Astrocyte of the cerebellum (primary cell): ENCODE measurements around the gene C1orf21.

Source experiments
- DNase-seq: peaks from one replicate; pipeline ENCODE4 v3.0.0-alpha.2; 2011; ENCODE audit warnings: low read depth
- H3K4me3 ChIP-seq: 2 replicates; pipeline ENCODE4 v1.5.1; 2011; ENCODE audit warnings: mild to moderate bottlenecking, low read depth, low read length, moderate library complexity
- CTCF ChIP-seq: IDR thresholded peaks from 2 replicates; pipeline ENCODE4 v1.5.1; 2012; ENCODE audit warnings: low read length, low read depth, moderate library complexity, mild to moderate bottlenecking; ENCODE audit errors: missing control alignments
- in situ Hi-C: cut with HindIII; loops from 2 replicates; pipeline ENCODE4 v1.10.0; 2017; ENCODE audit warnings: low sequenced_read_pairs

C1orf21 gene

DNA sequence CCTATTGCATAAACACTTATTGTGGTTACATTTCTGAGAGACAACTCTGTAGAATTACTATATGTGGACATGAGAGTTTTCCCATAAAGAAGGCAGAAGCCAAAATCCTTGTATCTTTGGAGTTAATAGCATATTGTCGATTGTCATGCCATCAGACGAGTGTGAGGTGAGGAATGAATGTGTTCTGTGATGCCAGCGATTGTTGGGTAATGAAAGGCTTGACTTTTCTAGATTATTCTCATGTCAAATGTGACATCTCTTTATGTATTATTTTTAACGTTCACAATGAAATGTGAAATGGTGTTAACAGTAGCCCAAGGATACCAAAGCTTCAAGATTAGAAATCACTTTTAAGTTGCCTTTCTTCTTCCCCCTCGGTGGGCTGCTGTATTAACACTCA, 84.9 kb downstream of the C1orf21 start:
- DNase-seq: no peak
- no peak for TF ChIP-seq CTCF
- no peak overlapping the region for H3K4me3 ChIP-seq
- in situ Hi-C loops: no loop called here

GRCh38 chr1:184472136-184472535, 85.3 kb downstream of the C1orf21 start:
- no peak for TF ChIP-seq CTCF
- in situ Hi-C loops: no loop called here
- no peak overlapping the region for H3K4me3 ChIP-seq
- DNase-seq: no peak

DNA sequence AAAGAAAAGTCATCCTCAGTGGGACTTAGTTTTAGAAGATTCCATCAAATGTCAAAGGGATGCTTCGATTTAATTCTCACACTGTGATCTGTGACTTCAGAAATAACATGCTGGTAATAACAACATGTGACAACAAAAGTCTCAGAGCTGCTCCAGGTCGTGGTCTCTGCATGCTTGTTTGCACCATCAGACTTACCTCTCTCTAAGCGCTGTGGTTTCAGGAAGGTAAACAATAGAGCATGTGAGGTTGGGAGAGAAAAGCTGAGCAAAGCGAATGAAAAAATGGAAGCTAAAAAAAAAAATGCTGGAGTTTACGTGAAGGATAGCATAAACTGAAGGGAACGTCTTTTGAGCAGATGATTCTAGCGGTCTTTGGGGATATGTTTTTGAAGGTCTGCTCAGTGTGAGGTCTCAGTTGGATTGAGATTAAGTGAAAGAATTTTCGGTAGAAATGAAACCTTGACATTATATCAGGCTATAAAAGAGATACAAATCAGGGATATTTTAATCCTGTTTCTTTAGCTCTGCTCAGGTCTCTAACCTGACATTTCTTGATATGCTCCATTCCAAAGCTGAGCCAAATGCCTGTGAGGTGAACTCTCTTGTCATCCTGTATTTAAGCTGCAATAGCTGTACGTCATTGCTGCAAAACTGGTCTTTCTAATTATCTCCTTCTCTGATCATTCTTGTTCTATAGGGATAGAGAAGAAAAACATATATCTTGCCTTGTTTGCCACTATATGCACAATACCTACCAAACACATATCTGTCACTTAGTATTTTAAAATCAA, 86.5 kb downstream of the C1orf21 start:
- in situ Hi-C loops: no loop called here

DNA sequence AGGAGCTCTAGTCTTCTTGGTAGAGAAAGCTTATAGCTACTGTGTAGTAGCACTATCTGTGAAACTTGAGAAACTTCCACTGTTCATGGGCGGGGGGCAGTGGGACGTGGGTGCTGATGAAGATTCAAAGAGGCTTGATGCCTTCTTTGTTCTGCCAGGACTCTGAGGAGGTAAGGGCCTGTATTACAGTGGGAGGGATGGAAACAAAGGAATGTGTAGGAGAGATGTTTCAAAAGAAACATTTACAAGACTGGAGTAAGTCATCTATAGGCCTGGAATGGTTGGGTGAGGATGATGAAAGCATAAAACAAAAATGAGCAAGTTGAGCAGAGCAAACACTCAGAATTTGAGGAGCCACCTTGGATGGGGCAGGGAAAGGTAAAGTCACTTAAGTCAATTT, 89.4 kb downstream of the C1orf21 start:
- no peak overlapping the region for H3K4me3 ChIP-seq
- no peak for TF ChIP-seq CTCF
- in situ Hi-C loops: no loop called here
- DNase-seq: no peak

More for the DNA sequence above, 86.5 kb downstream of the C1orf21 start:
- no peak for DNase-seq
- no peak for TF ChIP-seq CTCF
- H3K4me3 ChIP-seq: no peak overlapping the region

- H3K4me3 ChIP-seq: no peak overlapping the region
- in situ Hi-C loops: no loop called here
- TF ChIP-seq CTCF: no peak
- no peak for DNase-seq
These were observed 92.8 kb downstream of the C1orf21 start for GRCh38 chr1:184479435-184480167.

DNA sequence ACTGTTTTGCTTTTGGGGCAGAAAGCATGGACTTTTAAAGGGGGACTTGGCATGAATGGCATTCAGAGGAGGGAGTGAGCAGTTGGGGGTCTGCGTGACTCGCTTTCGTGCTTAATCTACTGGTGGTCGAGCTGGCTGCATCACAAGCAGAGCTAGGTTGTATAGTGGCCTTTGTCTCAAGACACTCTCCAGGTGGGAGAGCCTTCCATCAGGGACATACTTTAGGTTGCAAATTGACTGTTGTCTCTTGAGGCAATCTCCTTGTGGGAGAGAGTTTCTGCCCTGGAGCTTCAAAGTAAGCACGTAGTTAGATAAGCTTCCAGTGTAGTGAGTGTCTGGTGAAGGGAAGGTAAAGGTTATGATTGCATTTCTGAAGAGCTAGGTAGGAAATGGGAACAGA, 93.9 kb downstream of the C1orf21 start:
- no peak for TF ChIP-seq CTCF
- no peak for DNase-seq
- H3K4me3 ChIP-seq: no peak overlapping the region
- in situ Hi-C loops: no loop called here
